Cardiac muscle cell (in vitro differentiated cells and primary cell): ENCODE results near the gene COG7. TPM values are rescaled to one million over a fixed set of nuclear protein-coding genes. Genes with fewer than 3 reads are reported as not detected.

Experiments
- DNase-seq, 2 donors: peaks; one replicate each; pipeline versions ENCODE4 v3.0.0 to v3.0.0-alpha.2; 2010 to 2017; ENCODE audit warnings: low read depth in 1 of 2, low spot score in 1 of 2
- H3K27ac ChIP-seq: fragments of 200-600 bp; sonication (generic); 2 replicates; pipeline ENCODE4 v1.5.1; 2016
- H3K27me3 ChIP-seq: fragments of 200-600 bp; sonication (generic); 2 replicates; pipeline ENCODE4 v1.6.0; 2016; ENCODE audit warnings: control low read depth
- H3K36me3 ChIP-seq: fragments of 200-600 bp; sonication (generic); 2 replicates; pipeline ENCODE4 v1.5.1; 2016; ENCODE audit warnings: control low read depth
- H3K4me1 ChIP-seq: fragments of 200-600 bp; sonication (generic); 2 replicates; pipeline ENCODE4 v1.8.1; 2017; ENCODE audit warnings: low read depth, mild to moderate bottlenecking, mixed run types
- H3K4me3 ChIP-seq: fragments of 200-600 bp; sonication (generic); 2 replicates; pipeline ENCODE4 v1.5.1; 2016; ENCODE audit warnings: mild to moderate bottlenecking
- H3K9me3 ChIP-seq: fragments of 200-600 bp; sonication (generic); 2 replicates; pipeline ENCODE4 v1.5.1; 2017; ENCODE audit warnings: low read depth, mild to moderate bottlenecking, control low read depth
- polyA plus RNA-seq: library from polyadenylated mRNA; unstranded; fragments of >200 nt; fragmentation: Nextera tagmentation; extraction: Ambion mirVana; gene quantifications from 2 replicates; pipeline ENCODE4 v1.2.1, GENCODE V29; 2016
- total RNA-seq: library from RNA; depleted of rRNA; stranded (reverse); fragments of >200 nt; gene quantifications from 2 replicates; pipeline ENCODE4 v1.2.3, GENCODE V29; 2016
- TF ChIP-seq, protein P1 (sequence below): IDR thresholded peaks from 2 replicates; pipeline ENCODE4 v1.5.1; 2012; ENCODE audit warnings: low read depth, mild to moderate bottlenecking, low read length

The COG7 gene
- total and polyA plus RNA-seq, 2 experiments from 2014 or later, result 10.6 to 23.5 TPM

DNA sequence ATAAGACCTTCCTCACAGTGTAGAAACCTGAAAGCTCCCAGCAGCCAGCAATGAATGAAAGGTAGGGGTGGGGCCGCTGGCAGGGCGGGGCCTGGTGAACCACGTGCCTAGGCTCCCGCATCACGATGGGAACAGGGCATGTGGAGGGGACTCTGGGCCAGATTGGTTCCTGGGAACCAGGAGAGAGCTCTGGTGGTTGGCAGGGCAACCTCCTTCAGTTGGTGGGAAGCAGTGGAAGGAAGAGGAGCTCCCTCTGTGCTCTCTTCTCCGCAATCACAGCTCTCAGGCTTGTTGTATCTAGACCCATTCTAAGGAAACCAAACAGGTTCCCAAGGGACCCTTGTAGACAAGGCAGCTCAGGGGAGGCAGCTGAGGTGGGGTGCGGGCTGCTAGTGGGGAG lies 46.8 kb upstream of the COG7 start:
- Histone ChIP-seq H3K27me3 (no peaks in the 10 kb centered on the region), H3K36me3 (peaks cover 15% of the 10 kb centered on the region), H3K4me1 (peaks cover 17% of the 10 kb centered on the region), H3K4me3 (no peak overlapping the region), H3K27ac (no peak overlapping the region), H3K9me3 (no peaks in the 10 kb centered on the region)
- TF ChIP-seq, protein P1, sequence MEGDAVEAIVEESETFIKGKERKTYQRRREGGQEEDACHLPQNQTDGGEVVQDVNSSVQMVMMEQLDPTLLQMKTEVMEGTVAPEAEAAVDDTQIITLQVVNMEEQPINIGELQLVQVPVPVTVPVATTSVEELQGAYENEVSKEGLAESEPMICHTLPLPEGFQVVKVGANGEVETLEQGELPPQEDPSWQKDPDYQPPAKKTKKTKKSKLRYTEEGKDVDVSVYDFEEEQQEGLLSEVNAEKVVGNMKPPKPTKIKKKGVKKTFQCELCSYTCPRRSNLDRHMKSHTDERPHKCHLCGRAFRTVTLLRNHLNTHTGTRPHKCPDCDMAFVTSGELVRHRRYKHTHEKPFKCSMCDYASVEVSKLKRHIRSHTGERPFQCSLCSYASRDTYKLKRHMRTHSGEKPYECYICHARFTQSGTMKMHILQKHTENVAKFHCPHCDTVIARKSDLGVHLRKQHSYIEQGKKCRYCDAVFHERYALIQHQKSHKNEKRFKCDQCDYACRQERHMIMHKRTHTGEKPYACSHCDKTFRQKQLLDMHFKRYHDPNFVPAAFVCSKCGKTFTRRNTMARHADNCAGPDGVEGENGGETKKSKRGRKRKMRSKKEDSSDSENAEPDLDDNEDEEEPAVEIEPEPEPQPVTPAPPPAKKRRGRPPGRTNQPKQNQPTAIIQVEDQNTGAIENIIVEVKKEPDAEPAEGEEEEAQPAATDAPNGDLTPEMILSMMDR, result no peak
- no peak for DNase-seq

DNA sequence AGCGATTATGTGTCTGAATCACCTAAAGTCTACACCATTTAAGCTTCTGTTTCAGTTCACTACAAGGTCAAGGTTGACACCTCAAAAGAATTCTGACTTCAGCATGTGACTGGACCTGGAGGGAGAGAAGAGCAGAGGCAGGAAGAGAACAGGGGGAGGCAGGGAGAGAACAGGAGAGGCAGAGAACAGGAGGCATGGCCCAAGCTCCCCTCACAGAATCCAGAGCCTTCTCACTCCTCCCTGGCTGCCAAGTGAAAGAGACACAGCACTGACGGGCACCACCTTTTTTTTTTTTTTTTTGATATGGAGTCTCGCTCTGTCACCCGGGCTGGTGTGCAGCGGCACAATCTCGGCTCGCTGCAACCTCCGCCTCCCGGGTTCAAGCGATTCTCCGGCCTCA lies 45.9 kb upstream of the COG7 start:
- H3K36me3 ChIP-seq, result peaks cover 24% of the 10 kb centered on the region
- H3K4me3 ChIP-seq, result no peak overlapping the region
- H3K27me3 ChIP-seq, result no peaks in the 10 kb centered on the region
- TF ChIP-seq, protein P1, result no peak
- no peaks in the 10 kb centered on the region for H3K9me3 ChIP-seq
- peak overlapping the region; percentile 23 for H3K27ac ChIP-seq
- no peak for DNase-seq
- peaks cover 9% of the 10 kb centered on the region for H3K4me1 ChIP-seq

DNA sequence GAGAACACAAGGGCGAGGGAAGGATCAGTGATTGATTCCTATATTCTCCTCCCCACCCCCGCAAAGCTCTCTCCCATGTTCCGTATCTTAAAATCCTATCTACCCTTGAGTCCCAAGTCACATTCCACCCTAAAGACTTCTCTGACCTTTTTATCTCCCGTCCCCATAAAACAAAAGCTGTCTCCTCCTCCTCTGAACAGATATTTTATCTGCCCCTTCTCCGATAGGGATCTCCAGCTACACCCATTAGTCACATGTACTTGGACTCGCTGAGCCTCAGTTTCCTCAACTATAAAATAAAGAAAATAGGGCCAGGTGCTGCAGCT lies 44.5 kb upstream of the COG7 start:
- Histone ChIP-seq H3K36me3 (peaks cover 34% of the 10 kb centered on the region), H3K27ac (peak overlapping the region; percentile 55), H3K4me3 (no peak overlapping the region), H3K27me3 (no peaks in the 10 kb centered on the region), H3K9me3 (no peaks in the 10 kb centered on the region), H3K4me1 (peaks cover 8% of the 10 kb centered on the region)
- no peak for DNase-seq
- TF ChIP-seq, protein P1, result no peak

DNA sequence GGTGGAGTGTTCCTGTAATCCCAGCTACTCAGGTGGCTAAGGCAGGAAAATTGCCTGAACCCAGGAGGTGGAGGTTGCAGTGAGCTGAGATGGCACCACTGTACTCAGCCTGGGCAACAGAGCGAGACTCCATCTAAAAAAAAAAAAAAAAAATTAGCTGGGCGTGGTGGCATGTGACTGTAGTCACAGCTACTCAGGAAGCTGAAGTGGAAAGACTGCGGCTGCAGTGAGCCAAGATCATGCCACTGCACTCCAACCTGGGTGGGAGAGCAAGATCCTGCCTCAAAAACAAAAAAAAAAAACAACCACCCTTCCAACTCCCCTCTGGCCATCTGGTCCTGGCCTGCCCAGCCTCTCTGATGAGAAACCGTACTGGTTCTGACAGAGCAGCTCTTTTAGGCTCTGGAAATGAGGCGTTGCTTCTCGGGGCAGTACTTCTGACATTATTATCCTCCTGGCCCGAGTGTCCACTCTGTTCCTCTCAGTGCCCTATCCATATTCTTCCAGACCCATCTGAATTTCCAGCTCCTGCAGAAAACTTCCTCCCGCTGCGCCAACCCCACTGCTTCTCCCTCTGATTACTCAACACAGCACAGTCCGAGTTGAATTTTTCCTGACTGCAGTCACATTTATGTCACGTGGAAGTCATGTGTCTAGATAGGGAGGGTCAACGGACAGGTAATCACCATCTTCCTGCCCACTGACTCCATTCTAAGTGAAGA lies 44.0 kb upstream of the COG7 start:
- no peak overlapping the region for H3K4me3 ChIP-seq
- peaks cover 8% of the 10 kb centered on the region for H3K4me1 ChIP-seq
- H3K36me3 ChIP-seq, result peaks cover 39% of the 10 kb centered on the region
- no peaks in the 10 kb centered on the region for H3K27me3 ChIP-seq
- peak overlapping the region; percentile 55 for H3K27ac ChIP-seq
- DNase-seq, result peak in 1 of 2 donors; percentile 64
- H3K9me3 ChIP-seq, result no peaks in the 10 kb centered on the region
- TF ChIP-seq, protein P1, result no peak

DNA sequence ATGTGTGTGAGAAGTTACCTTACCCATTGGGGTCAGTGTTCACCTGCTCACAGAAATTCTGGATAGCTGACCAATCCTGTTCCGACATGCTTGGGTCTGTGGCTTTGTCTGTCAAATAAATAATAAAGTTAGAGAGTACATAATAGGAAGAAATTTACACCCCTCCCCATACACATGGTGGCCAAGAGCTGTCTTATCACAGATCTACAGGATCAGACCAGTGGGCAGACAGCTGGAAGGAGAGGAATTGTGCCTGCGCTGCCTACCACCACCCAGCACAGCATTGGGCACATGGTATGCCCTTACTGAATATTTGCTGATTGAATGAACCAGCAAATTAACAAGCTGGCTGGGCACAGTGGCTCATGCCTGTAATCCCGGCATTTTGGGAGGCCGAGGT lies 42.7 kb upstream of the COG7 start:
- H3K27me3 ChIP-seq, result no peaks in the 10 kb centered on the region
- H3K27ac ChIP-seq, result no peak overlapping the region
- H3K9me3 ChIP-seq, result no peaks in the 10 kb centered on the region
- H3K4me3 ChIP-seq, result no peak overlapping the region
- H3K4me1 ChIP-seq, result peaks cover 8% of the 10 kb centered on the region
- peaks cover 38% of the 10 kb centered on the region for H3K36me3 ChIP-seq
- TF ChIP-seq, protein P1, result no peak
- DNase-seq, result no peak
